Measurements from ENCODE around the gene IQGAP1. TPM values are rescaled to one million over a fixed set of nuclear protein-coding genes. Genes with fewer than 3 reads are reported as not detected.

The IQGAP1 gene
- total RNA-seq, 1 experiment from 2014 or later = 106 TPM

DNA sequence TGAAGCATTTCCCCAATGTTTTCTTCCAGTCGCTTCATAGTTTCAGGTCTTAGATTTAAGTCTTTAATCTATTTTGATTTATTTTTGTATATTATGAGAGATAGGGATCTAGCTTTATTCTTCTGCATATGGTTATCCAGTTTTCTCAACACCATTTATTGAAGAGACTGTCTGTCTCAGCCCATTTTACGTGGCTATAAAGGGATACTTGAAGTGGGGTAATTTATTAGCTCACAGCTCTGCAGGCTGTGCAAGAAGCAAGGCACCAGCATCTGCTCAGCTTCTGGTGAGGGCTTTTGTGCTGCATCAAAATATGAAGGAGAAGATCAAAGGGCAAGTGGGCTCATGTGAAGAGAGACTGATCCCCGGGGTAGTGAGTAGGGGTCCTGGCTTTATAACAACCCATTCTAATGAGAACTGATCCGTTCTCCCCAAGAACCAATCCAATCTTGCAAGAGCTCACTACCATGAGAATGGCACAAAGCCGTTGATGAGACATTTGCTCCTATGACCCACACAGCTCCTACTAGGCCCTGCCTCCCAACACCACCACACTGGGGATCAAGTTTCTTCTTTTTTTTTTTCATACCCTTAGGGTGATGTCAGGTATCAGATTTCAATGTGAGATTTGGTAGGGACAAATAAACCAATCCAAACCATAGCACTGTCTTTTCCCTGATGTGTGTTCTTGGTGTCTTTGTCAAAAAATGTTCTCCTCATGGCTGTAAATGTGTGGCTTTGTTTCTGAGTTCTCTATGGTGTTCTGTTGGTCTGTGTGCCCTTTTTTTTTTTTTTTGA is 63.2 kb downstream of the IQGAP1 start (continued):
- no peak for TF ChIP-seq STAT6 (CRISPR knock-in tag; conservative IDR thresholded peaks at IDR 0.05; ENCODE audit: low read depth)
- TF ChIP-seq ZNF396 (CRISPR knock-in tag; IDR thresholded peaks at IDR 0.05; ENCODE audit: borderline replicate concordance) = no peak
- no peak for TF ChIP-seq NR1H2 (CRISPR knock-in tag; IDR thresholded peaks at IDR 0.05)
- TF ChIP-seq, protein P1, sequence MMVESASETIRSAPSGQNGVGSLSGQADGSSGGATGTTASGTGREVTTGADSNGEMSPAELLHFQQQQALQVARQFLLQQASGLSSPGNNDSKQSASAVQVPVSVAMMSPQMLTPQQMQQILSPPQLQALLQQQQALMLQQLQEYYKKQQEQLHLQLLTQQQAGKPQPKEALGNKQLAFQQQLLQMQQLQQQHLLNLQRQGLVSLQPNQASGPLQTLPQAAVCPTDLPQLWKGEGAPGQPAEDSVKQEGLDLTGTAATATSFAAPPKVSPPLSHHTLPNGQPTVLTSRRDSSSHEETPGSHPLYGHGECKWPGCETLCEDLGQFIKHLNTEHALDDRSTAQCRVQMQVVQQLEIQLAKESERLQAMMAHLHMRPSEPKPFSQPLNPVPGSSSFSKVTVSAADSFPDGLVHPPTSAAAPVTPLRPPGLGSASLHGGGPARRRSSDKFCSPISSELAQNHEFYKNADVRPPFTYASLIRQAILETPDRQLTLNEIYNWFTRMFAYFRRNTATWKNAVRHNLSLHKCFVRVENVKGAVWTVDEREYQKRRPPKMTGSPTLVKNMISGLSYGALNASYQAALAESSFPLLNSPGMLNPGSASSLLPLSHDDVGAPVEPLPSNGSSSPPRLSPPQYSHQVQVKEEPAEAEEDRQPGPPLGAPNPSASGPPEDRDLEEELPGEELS (CRISPR knock-in tag; IDR thresholded peaks at IDR 0.05) = no peak

- no peaks in the 10 kb centered on the region for H3K27me3 Mint-ChIP-seq (ENCODE audit: low read depth)
- TF ChIP-seq, protein P2, sequence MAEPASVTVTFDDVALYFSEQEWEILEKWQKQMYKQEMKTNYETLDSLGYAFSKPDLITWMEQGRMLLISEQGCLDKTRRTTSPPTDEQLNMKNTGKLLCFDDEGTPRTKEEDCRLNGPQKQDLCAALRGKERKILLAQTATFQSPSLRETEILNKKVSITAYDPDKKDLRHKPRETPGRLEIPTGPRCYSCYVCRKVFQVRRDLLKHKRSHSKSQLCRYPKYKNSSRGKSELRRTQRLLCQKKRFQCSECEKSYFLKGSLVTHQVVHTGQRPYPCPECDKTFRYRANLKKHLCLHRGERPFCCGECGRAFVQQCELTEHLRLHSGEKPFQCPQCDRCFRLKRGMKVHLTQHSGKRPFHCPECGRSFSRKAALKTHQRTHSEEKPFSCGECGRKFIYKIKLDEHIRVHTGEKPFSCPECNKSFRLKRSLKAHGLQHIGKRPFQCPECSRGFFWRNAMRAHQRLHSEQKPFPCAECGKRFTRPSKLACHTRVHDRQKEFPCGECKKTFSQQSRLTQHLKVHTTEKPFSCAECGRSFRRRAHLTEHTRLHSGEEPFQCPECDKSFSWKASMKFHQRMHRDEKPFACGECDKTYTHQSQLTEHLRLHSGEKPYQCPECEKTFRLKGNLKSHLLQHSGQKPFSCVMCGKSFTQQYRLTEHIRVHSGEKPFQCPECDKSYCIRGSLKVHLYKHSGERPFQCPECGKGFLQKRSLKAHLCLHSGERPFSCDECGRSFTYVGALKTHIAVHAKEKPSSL (CRISPR knock-in tag; conservative IDR thresholded peaks at IDR 0.05) = no peak
- TF ChIP-seq ZNF671 (CRISPR knock-in tag; IDR thresholded peaks at IDR 0.05) = no peak
- TF ChIP-seq, protein P3, sequence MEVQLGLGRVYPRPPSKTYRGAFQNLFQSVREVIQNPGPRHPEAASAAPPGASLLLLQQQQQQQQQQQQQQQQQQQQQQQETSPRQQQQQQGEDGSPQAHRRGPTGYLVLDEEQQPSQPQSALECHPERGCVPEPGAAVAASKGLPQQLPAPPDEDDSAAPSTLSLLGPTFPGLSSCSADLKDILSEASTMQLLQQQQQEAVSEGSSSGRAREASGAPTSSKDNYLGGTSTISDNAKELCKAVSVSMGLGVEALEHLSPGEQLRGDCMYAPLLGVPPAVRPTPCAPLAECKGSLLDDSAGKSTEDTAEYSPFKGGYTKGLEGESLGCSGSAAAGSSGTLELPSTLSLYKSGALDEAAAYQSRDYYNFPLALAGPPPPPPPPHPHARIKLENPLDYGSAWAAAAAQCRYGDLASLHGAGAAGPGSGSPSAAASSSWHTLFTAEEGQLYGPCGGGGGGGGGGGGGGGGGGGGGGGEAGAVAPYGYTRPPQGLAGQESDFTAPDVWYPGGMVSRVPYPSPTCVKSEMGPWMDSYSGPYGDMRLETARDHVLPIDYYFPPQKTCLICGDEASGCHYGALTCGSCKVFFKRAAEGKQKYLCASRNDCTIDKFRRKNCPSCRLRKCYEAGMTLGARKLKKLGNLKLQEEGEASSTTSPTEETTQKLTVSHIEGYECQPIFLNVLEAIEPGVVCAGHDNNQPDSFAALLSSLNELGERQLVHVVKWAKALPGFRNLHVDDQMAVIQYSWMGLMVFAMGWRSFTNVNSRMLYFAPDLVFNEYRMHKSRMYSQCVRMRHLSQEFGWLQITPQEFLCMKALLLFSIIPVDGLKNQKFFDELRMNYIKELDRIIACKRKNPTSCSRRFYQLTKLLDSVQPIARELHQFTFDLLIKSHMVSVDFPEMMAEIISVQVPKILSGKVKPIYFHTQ (CRISPR knock-in tag; IDR thresholded peaks at IDR 0.05) = no peak
- TF ChIP-seq, protein P4, sequence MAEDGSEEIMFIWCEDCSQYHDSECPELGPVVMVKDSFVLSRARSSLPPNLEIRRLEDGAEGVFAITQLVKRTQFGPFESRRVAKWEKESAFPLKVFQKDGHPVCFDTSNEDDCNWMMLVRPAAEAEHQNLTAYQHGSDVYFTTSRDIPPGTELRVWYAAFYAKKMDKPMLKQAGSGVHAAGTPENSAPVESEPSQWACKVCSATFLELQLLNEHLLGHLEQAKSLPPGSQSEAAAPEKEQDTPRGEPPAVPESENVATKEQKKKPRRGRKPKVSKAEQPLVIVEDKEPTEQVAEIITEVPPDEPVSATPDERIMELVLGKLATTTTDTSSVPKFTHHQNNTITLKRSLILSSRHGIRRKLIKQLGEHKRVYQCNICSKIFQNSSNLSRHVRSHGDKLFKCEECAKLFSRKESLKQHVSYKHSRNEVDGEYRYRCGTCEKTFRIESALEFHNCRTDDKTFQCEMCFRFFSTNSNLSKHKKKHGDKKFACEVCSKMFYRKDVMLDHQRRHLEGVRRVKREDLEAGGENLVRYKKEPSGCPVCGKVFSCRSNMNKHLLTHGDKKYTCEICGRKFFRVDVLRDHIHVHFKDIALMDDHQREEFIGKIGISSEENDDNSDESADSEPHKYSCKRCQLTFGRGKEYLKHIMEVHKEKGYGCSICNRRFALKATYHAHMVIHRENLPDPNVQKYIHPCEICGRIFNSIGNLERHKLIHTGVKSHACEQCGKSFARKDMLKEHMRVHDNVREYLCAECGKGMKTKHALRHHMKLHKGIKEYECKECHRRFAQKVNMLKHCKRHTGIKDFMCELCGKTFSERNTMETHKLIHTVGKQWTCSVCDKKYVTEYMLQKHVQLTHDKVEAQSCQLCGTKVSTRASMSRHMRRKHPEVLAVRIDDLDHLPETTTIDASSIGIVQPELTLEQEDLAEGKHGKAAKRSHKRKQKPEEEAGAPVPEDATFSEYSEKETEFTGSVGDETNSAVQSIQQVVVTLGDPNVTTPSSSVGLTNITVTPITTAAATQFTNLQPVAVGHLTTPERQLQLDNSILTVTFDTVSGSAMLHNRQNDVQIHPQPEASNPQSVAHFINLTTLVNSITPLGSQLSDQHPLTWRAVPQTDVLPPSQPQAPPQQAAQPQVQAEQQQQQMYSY (CRISPR knock-in tag; IDR thresholded peaks at IDR 0.05) = no peak
- peaks cover 8% of the 10 kb centered on the region for H3K4me1 Mint-ChIP-seq
- H3K27ac Mint-ChIP-seq = no peak overlapping the region
- CTCF ChIA-PET = no interaction called here
- ATAC-seq = peak; percentile 28; the same call in 1 of the 2 replicates
- peaks cover 60% of the 10 kb centered on the region for H3K36me3 Mint-ChIP-seq
- no peak for DNase-seq (ENCODE audit: low spot score)
- H3K9me3 Mint-ChIP-seq = no peaks in the 10 kb centered on the region
- POLR2A ChIA-PET = interaction anchor here (0.6 kb wide), 1 partner anchor 35 kb away, joined by 4 read pairs; no protein-coding TSS in a partner anchor
- H3K4me3 Mint-ChIP-seq = no peak overlapping the region
Measured at GRCh38 chr15:90456236-90456635, 68.2 kb downstream of the IQGAP1 start.

Data from WTC11 (cell line).